ENCODE data around the gene COX6A1.

- no peak for TF ChIP-seq POLR2AphosphoS5 (IDR thresholded peaks at IDR 0.05; ENCODE audit: borderline replicate concordance, low read depth, low read length)
- no peak for TF ChIP-seq EZH2 (IDR thresholded peaks at IDR 0.05)
Observed at GRCh38 chr12:120489018-120489417, 51.1 kb downstream of the COX6A1 start.

Data from SK-N-MC (cell line).